Breast epithelium (tissue), 3 donors: ENCODE measurements around the gene UGT1A9.

ENCODE experiments used
- POLR2AphosphoS5 ChIP-seq, 3 donors: sonication (generic); formaldehyde crosslinking; IDR thresholded peaks; one replicate each; pipeline ENCODE4 v1.6.1; 2017; ENCODE audit warnings: antibody characterized with exemption in 3 of 3
- TF ChIP-seq, protein P1 (sequence below), 3 donors: fragments of 450-650 bp; IDR thresholded peaks; one replicate each; pipeline ENCODE4 v1.5.1; 2016 to 2017; ENCODE audit warnings: antibody characterized with exemption in 3 of 3, mild to moderate bottlenecking in 3 of 3, moderate library complexity in 3 of 3

DNA sequence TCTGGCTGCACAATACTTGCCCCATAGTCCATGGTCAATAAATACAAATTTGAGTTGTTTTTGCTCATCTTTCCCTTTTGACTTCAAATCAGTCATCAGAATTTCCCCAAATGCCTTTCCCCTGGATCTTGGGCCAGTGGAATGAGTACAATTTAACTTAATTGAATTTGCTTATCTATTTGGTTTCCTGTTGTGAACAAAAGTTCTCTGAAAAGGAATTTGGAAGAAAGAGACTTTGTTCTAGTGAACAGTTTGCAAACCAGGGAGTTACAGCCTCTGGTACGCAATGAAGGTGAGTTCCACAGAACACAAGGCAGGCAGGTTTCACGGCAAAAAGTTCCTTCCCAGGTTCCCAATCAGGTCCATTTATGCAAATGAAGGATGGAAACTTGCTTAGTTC lies 87.2 kb downstream of the UGT1A9 start:
- TF ChIP-seq POLR2AphosphoS5 (IDR thresholded peaks at IDR 0.05): no peak
- TF ChIP-seq, protein P1, sequence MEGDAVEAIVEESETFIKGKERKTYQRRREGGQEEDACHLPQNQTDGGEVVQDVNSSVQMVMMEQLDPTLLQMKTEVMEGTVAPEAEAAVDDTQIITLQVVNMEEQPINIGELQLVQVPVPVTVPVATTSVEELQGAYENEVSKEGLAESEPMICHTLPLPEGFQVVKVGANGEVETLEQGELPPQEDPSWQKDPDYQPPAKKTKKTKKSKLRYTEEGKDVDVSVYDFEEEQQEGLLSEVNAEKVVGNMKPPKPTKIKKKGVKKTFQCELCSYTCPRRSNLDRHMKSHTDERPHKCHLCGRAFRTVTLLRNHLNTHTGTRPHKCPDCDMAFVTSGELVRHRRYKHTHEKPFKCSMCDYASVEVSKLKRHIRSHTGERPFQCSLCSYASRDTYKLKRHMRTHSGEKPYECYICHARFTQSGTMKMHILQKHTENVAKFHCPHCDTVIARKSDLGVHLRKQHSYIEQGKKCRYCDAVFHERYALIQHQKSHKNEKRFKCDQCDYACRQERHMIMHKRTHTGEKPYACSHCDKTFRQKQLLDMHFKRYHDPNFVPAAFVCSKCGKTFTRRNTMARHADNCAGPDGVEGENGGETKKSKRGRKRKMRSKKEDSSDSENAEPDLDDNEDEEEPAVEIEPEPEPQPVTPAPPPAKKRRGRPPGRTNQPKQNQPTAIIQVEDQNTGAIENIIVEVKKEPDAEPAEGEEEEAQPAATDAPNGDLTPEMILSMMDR (IDR thresholded peaks at IDR 0.05): no peak
